Liver (tissue), 9 donors: Measurements from ENCODE around the gene KRT9. TPM values are rescaled to one million over a fixed set of nuclear protein-coding genes. Genes with fewer than 3 reads are reported as not detected.

Source experiments
- DNase-seq: peaks from one replicate; pipeline ENCODE4 v3.0.0-alpha.2; 2017; ENCODE audit warnings: low spot score
- H3K27ac ChIP-seq, 2 donors: one replicate each; pipeline ENCODE4 v1.7.0; 2013; ENCODE audit warnings: inconsistent platforms in 2 of 2, low read length in 2 of 2, control low read depth in 1 of 2, low read depth in 1 of 2, mild to moderate bottlenecking in 1 of 2
- H3K27me3 ChIP-seq, 4 donors: one replicate each; pipeline versions ENCODE4 v1.6.1 to v1.7.0; 2013; ENCODE audit warnings: low read length in 3 of 4, inconsistent platforms in 1 of 4, mild to moderate bottlenecking in 1 of 4, moderate library complexity in 1 of 4; ENCODE audit not compliant: control insufficient read depth in 4 of 4, insufficient read depth in 4 of 4
- H3K36me3 ChIP-seq, 4 donors: one replicate each; pipeline versions ENCODE4 v1.6.1 to v1.7.0; 2013; ENCODE audit warnings: low read length in 3 of 4, mild to moderate bottlenecking in 3 of 4, low read depth in 1 of 4, moderate library complexity in 1 of 4; ENCODE audit not compliant: control insufficient read depth in 4 of 4, insufficient read depth in 3 of 4
- H3K4me1 ChIP-seq, 4 donors: one replicate each; pipeline versions ENCODE4 v1.6.1 to v1.7.0; 2013; ENCODE audit warnings: low read length in 3 of 4, mild to moderate bottlenecking in 3 of 4, moderate library complexity in 1 of 4; ENCODE audit not compliant: control insufficient read depth in 4 of 4, insufficient read depth in 4 of 4
- H3K4me3 ChIP-seq, 3 donors: one replicate each; pipeline versions ENCODE4 v1.6.1 to v1.7.0; 2013; ENCODE audit warnings: low read length in 3 of 3, control low read depth in 1 of 3, low read depth in 1 of 3, mild to moderate bottlenecking in 1 of 3
- H3K9ac ChIP-seq, 2 donors: one replicate each; pipeline ENCODE4 v1.7.0; 2013; ENCODE audit warnings: low read length in 2 of 2, mild to moderate bottlenecking in 2 of 2, moderate library complexity in 2 of 2, control low read depth in 1 of 2, low read depth in 1 of 2
- H3K9me3 ChIP-seq, 4 donors: one replicate each; pipeline versions ENCODE4 v1.6.1 to v1.7.0; 2013; ENCODE audit warnings: low read length in 3 of 4; ENCODE audit not compliant: control insufficient read depth in 4 of 4
- CTCF ChIP-seq: fragments of 150-350 bp; IDR thresholded peaks from 2 replicates; pipeline ENCODE4 v1.5.1; 2017; ENCODE audit warnings: improper control_type of control experiment, low read depth, low read length; ENCODE audit not compliant: missing input control
- EGR1 ChIP-seq, 2 donors: IDR thresholded peaks; 2 replicates each; pipeline ENCODE4 v1.6.1; 2016 to 2018; ENCODE audit warnings: antibody characterized with exemption in 2 of 2, low read depth in 2 of 2
- FOXA2 ChIP-seq: IDR thresholded peaks from 2 replicates; pipeline ENCODE4 v1.6.1; 2016; ENCODE audit warnings: antibody characterized with exemption
- GABPA ChIP-seq, 2 donors: IDR thresholded peaks in 1 of 2; conservative IDR thresholded peaks in 1 of 2; 2 replicates each; pipeline ENCODE4 v1.6.1; 2016; ENCODE audit warnings: antibody characterized with exemption in 2 of 2, mild to moderate bottlenecking in 1 of 2, moderate library complexity in 1 of 2
- HNF4A ChIP-seq, 2 donors: conservative IDR thresholded peaks; 2 replicates each; pipeline ENCODE4 v1.6.1; 2016; ENCODE audit warnings: antibody characterized with exemption in 2 of 2, mild to moderate bottlenecking in 2 of 2
- JUND ChIP-seq, 2 donors: IDR thresholded peaks; 2 replicates each; pipeline ENCODE4 v1.6.1; 2016; ENCODE audit warnings: antibody characterized with exemption in 2 of 2
- MAX ChIP-seq: IDR thresholded peaks from 2 replicates; pipeline ENCODE4 v1.6.1; 2016; ENCODE audit warnings: antibody characterized with exemption
- RAD21 ChIP-seq, 2 donors: IDR thresholded peaks; 2 replicates each; pipeline ENCODE4 v1.6.1; 2016; ENCODE audit warnings: antibody characterized with exemption in 2 of 2, mild to moderate bottlenecking in 2 of 2
- REST ChIP-seq: IDR thresholded peaks from 2 replicates; pipeline ENCODE4 v1.6.1; 2016; ENCODE audit warnings: antibody characterized with exemption, mild to moderate bottlenecking
- RXRA ChIP-seq, 2 donors: IDR thresholded peaks; 2 replicates each; pipeline ENCODE4 v1.6.1; 2017 to 2018; ENCODE audit warnings: antibody characterized with exemption in 2 of 2, mild to moderate bottlenecking in 1 of 2
- SP1 ChIP-seq: IDR thresholded peaks from 2 replicates; pipeline ENCODE4 v1.6.1; 2018; ENCODE audit warnings: antibody characterized with exemption, mild to moderate bottlenecking
- YY1 ChIP-seq: IDR thresholded peaks from 2 replicates; pipeline ENCODE4 v1.6.1; 2016; ENCODE audit warnings: antibody characterized with exemption, mild to moderate bottlenecking
- whole genome bisulfite sequencing: extraction: QIAGEN DNeasy Blood & Tissue Kit; methylation state at CpG from one replicate; pipeline ENCODE4 v1.1.7; 2013; 5-methylcytosine and 5-hydroxymethylcytosine counted together
- polyA plus RNA-seq, 2 donors: library from polyadenylated mRNA; stranded (reverse) in 1 of 2; unstranded in 1 of 2; fragments of 200-250 nt in 1 of 2; fragments of >200 nt in 1 of 2; fragmentation: Nextera tagmentation in 1 of 2; extraction: Ambion mirVana in 1 of 2; gene quantifications; one replicate each; pipeline versions ENCODE4 v1.2.1 to v1.2.3, GENCODE V29; 2013 to 2015
- total RNA-seq, 2 donors: library from RNA; depleted of rRNA; stranded (reverse); fragments of >200 nt; gene quantifications; one replicate each; pipeline ENCODE4 v1.2.3, GENCODE V29; 2014
- TF ChIP-seq, protein P1 (sequence below): IDR thresholded peaks from 2 replicates; pipeline ENCODE4 v1.6.1; 2016; ENCODE audit warnings: antibody characterized with exemption
- donor health status: healthy.
- donor health status: healthy.
- donor health status: healthy.
- donor health status: healthy.
- donor health status: healthy.

The KRT9 gene
- total and polyA plus RNA-seq, 4 donors = not detected

DNA sequence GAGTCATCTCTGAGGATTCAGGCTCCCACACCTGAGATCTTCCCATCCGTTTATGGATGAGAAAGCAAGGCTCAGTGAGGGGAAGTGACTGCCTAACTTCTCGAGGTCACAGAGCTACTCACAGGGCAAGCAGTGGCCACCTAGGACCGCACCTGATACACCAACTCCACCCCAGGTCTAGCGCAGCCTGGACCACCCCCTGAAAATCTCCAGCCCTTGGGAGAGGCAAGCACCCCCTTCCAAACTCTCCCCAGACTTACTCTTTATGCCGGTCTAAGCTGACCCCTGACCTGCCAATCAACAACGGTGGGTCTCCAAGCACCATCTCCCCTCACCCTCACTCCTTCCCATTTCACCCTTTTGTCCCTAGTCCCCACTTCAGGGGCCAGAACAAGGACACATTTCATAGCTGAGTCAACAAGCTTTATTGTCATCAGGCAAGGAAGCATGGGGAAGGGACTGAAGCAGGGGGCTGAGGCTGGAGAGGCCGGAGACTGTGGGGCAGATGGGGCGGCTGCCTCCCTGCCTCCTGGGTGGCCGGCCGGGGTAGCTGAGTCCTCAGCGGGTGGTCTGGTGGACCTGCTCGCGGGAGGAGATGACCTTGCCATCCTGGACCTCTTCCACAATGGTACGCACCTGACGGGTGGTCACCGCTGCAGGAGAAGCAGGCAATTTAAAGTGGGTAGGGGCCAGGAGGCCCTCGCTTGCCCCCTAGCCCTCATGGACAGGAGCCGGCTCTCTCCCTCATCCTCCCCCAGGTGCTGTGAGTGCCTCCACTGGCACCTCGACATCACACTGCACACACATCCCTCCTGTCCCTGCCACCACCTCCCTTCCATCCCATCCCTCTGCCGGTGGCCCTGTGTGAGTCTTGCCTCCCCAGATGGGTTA is 47.4 kb upstream of the KRT9 start:
- H3K36me3 ChIP-seq = no peaks in the 10 kb centered on the region
- no peak for DNase-seq
- no peaks in the 10 kb centered on the region for H3K27me3 ChIP-seq
- no peak overlapping the region for H3K27ac ChIP-seq
- no peak for TF ChIP-seq EGR1 (IDR thresholded peaks at IDR 0.05; ENCODE audit: low read depth in 2 of 2)
- TF ChIP-seq JUND (IDR thresholded peaks at IDR 0.05) = no peak
- TF ChIP-seq MAX = no peak
- no peak for TF ChIP-seq REST
- H3K9me3 ChIP-seq = no peaks in the 10 kb centered on the region
- 72% methylated on average over 20 of the region's 20 CpGs for WGBS
- no peak overlapping the region for H3K4me3 ChIP-seq
- no peak overlapping the region for H3K9ac ChIP-seq
- H3K4me1 ChIP-seq = no peaks in the 10 kb centered on the region

DNA sequence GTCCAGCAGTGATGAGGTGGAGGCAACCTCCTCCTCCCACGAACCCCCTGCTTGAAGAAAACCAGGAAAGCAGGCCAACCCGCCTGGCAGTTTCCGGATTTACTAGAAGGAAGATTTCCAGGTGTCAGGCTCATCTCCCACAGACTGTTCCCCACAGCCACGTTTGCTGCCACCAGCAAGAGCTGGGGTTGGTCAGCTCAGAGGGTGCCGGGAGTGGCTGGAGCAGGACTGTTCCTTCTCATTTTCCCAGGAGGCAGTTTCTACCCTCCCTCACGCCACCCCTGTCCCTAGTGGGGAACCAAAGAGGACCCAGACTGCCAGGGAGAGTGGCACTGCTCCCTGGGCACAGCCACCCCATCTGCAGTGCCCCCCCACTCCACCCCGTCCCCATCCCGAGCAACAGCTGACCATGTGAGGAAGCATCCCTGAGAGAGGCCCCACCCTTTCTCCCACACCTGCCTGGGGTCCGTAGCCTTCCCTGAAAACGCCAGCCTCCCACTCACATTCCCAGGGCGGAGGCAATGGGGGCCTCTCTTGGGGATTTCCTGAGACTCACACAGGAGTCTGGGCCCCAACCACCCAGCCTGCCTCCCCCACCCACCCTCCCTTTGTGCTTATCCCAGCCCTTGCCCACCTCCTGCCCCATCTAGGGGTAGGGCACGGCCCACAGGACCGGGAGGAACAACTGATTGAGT is 46.6 kb upstream of the KRT9 start:
- Histone ChIP-seq H3K9me3 (no peaks in the 10 kb centered on the region), H3K9ac (no peak overlapping the region), H3K36me3 (no peaks in the 10 kb centered on the region), H3K4me3 (no peak overlapping the region), H3K27ac (no peak overlapping the region), H3K27me3 (no peaks in the 10 kb centered on the region), H3K4me1 (no peaks in the 10 kb centered on the region)
- no peak for DNase-seq
- 66% methylated on average over 13 of the region's 13 CpGs for WGBS
- TF ChIP-seq HNF4A (conservative IDR thresholded peaks at IDR 0.05) (no peak), EGR1 (IDR thresholded peaks at IDR 0.05; ENCODE audit: low read depth in 2 of 2) (no peak), YY1 (no peak), FOXA2 (no peak), GABPA (IDR thresholded peaks at IDR 0.05 in 1 of 2, conservative IDR thresholded peaks at IDR 0.05 in 1 of 2) (no peak)

- H3K27me3 ChIP-seq = no peaks in the 10 kb centered on the region
- WGBS = 73% methylated on average over 11 of the region's 11 CpGs
These were observed 45.8 kb upstream of the KRT9 start for GRCh38 chr17:41617698-41618097.

More at GRCh38 chr17:41617698-41618097, 45.8 kb upstream of the KRT9 start:
- Histone ChIP-seq H3K4me1 (no peaks in the 10 kb centered on the region), H3K27ac (no peak overlapping the region), H3K36me3 (no peaks in the 10 kb centered on the region), H3K4me3 (no peak overlapping the region), H3K9me3 (no peaks in the 10 kb centered on the region), H3K9ac (no peak overlapping the region)
- TF ChIP-seq CTCF = no peak
- TF ChIP-seq REST = no peak
- TF ChIP-seq RAD21 (IDR thresholded peaks at IDR 0.05) = no peak
- TF ChIP-seq SP1 = no peak
- TF ChIP-seq, protein P1, sequence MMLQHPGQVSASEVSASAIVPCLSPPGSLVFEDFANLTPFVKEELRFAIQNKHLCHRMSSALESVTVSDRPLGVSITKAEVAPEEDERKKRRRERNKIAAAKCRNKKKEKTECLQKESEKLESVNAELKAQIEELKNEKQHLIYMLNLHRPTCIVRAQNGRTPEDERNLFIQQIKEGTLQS = no peak
- no peak for TF ChIP-seq GABPA (IDR thresholded peaks at IDR 0.05 in 1 of 2, conservative IDR thresholded peaks at IDR 0.05 in 1 of 2)
- TF ChIP-seq HNF4A (conservative IDR thresholded peaks at IDR 0.05) = no peak
- no peak for TF ChIP-seq RXRA (IDR thresholded peaks at IDR 0.05)
- no peak for DNase-seq
